OCI-LY7 (cell line): ENCODE measurements around the gene DCAF7.

Experiments
- EZH2phosphoT487 ChIP-seq: fragments of 200-600 bp; sonication (generic); IDR thresholded peaks from 2 replicates; pipeline ENCODE4 v1.6.1; 2018; ENCODE audit warnings: low read depth, borderline replicate concordance, mild to moderate bottlenecking, mixed run types, antibody characterized with exemption, low read length, moderate library complexity, mixed read lengths
- TF ChIP-seq, protein P1 (sequence below): fragments of 200-600 bp; sonication (generic); conservative IDR thresholded peaks from 2 replicates; pipeline ENCODE4 v1.5.1; 2014; ENCODE audit warnings: mild to moderate bottlenecking, antibody characterized with exemption, low read length, moderate library complexity, mixed read lengths

DNA sequence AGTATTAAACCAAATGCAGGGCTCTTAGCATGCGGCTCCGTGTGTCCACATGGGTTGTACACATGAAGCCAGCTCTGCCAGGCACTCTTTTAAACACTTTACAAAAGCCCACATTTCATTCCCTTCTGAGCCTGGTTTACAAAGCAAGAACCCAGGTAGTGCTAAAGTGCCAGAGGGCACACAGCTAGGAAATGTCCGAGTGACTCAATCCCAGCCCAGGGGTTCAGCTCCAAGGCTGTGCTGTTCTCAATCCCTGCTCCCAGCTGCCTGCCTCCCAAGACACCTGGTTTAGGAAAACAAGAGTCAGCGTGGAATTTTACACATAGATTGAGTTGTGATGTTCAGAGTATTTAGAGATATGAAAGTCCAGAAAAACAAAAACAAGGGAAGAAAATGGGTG lies 13.3 kb upstream of the DCAF7 start:
- TF ChIP-seq, protein P1, sequence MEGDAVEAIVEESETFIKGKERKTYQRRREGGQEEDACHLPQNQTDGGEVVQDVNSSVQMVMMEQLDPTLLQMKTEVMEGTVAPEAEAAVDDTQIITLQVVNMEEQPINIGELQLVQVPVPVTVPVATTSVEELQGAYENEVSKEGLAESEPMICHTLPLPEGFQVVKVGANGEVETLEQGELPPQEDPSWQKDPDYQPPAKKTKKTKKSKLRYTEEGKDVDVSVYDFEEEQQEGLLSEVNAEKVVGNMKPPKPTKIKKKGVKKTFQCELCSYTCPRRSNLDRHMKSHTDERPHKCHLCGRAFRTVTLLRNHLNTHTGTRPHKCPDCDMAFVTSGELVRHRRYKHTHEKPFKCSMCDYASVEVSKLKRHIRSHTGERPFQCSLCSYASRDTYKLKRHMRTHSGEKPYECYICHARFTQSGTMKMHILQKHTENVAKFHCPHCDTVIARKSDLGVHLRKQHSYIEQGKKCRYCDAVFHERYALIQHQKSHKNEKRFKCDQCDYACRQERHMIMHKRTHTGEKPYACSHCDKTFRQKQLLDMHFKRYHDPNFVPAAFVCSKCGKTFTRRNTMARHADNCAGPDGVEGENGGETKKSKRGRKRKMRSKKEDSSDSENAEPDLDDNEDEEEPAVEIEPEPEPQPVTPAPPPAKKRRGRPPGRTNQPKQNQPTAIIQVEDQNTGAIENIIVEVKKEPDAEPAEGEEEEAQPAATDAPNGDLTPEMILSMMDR, result no peak
- TF ChIP-seq EZH2phosphoT487, result no peak
